GM12801 (cell line): ENCODE measurements around the gene CCDC33.

Source experiments
- TF ChIP-seq, protein P1 (sequence below): IDR thresholded peaks from one replicate; pipeline ENCODE4 v1.5.1; 2011; ENCODE audit warnings: control low read depth; ENCODE audit not compliant: insufficient read length; ENCODE audit errors: extremely low read depth

The CCDC33 gene

GRCh38 chr15:74343127-74343796 lies 107.1 kb downstream of the CCDC33 start:
- TF ChIP-seq, protein P1, sequence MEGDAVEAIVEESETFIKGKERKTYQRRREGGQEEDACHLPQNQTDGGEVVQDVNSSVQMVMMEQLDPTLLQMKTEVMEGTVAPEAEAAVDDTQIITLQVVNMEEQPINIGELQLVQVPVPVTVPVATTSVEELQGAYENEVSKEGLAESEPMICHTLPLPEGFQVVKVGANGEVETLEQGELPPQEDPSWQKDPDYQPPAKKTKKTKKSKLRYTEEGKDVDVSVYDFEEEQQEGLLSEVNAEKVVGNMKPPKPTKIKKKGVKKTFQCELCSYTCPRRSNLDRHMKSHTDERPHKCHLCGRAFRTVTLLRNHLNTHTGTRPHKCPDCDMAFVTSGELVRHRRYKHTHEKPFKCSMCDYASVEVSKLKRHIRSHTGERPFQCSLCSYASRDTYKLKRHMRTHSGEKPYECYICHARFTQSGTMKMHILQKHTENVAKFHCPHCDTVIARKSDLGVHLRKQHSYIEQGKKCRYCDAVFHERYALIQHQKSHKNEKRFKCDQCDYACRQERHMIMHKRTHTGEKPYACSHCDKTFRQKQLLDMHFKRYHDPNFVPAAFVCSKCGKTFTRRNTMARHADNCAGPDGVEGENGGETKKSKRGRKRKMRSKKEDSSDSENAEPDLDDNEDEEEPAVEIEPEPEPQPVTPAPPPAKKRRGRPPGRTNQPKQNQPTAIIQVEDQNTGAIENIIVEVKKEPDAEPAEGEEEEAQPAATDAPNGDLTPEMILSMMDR, result no peak

- TF ChIP-seq, protein P1, result no peak
These were observed 107.6 kb downstream of the CCDC33 start for GRCh38 chr15:74343797-74344127.

DNA sequence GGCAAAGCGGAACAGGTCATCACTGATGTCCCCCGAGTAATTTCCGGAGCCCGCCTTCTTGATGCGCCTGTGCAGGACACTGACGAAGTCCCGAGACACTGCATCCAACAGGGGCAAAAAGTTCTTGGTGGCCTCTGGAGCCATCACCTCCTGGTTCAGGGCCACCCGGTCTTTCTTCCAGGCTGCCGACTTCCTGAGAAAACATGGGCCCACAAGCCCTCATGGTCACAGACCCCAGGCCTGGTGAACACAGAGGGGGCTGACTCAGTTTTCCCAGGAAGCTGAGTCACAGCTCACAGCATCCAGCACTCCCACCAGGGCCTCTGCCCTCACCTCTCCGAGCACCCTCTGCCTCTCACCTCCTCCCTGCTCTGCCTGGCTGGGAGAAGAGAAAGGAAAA lies 108.9 kb downstream of the CCDC33 start:
- TF ChIP-seq, protein P1, result no peak

- TF ChIP-seq, protein P1, result no peak
These were observed 111.7 kb downstream of the CCDC33 start for GRCh38 chr15:74347757-74348250.

- TF ChIP-seq, protein P1, result no peak
These were observed 113.2 kb downstream of the CCDC33 start for GRCh38 chr15:74349241-74349778.

- TF ChIP-seq, protein P1, result no peak
These were observed 114.5 kb downstream of the CCDC33 start for GRCh38 chr15:74350295-74351275.

- TF ChIP-seq, protein P1, result no peak
These were observed 115.5 kb downstream of the CCDC33 start for GRCh38 chr15:74351670-74352069.
